ENCODE results near the gene DAD1. TPM values are rescaled to one million over a fixed set of nuclear protein-coding genes. Genes with fewer than 3 reads are reported as not detected.
"Not testable (repeated sequence)": the region's sequence is repeated elsewhere in the genome, so short reads cannot be mapped to it uniquely, and the experiment has no call there.

DAD1 gene
- total and polyA plus RNA-seq, 9 donors = 116 to 179 (median 143) TPM

DNA sequence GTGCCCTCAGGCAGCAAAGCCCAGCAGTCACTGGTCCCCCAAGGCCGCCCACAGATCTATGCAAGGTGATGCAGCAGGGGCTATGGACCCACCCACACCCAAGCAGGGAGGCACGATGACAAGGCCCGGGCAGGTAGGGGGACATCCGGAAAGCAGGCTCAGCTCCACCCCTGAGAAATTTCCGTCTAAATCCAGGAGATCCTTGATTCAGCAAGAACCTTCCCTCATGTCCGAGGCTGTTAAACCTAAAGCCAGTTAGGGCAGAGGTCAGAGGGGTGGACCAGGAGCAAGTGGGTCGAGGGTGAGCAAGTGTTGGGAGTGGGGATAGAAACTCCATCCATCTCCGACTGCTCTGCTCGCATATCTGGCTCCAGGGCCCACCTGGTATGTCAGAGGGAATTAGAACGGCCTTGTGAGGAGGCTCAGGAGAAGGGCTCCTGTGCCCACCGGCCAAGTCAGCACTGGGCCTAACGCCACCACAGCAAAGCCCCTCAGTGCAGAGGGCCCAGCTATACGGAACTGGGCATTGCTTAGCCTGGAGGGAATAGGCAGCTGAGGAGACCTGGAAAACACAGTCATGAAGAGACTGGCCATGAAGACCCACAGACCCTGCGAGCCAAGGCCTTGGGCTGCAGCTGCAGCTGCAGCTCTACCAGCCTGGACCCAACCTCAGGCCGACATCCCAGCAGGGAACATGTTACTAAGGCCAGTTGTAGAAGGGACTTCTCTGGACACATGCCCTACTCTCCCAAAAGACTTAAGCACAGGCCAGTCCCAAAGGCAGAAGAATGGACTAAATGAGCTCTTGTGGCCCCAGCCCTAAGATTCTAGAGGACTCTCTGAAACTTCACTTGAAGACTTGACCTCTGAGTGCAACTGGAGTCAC lies 34.3 kb downstream of the DAD1 start:
- no peaks in the 10 kb centered on the region for H3K9me3 ChIP-seq (replicated peaks; ENCODE audit: control insufficient read depth, low read depth, low read length)
- no peaks in the 10 kb centered on the region for H3K36me3 ChIP-seq (ENCODE audit: control insufficient read depth, insufficient read depth, low read length)
- peaks cover 30% of the 10 kb centered on the region for H3K4me1 ChIP-seq (ENCODE audit: control insufficient read depth, insufficient read depth, low read length)
- H3K4me3 ChIP-seq (ENCODE audit: low read length) = no peak overlapping the region
- no peaks in the 10 kb centered on the region for H3K27me3 ChIP-seq (ENCODE audit: control insufficient read depth, insufficient read depth, low read length)
- no peak for DNase-seq
- WGBS (ENCODE audit: insufficient coverage) = 88% methylated on average over 11 of the region's 15 CpGs
- no peak overlapping the region for H3K27ac ChIP-seq (ENCODE audit: low read length)

DNA sequence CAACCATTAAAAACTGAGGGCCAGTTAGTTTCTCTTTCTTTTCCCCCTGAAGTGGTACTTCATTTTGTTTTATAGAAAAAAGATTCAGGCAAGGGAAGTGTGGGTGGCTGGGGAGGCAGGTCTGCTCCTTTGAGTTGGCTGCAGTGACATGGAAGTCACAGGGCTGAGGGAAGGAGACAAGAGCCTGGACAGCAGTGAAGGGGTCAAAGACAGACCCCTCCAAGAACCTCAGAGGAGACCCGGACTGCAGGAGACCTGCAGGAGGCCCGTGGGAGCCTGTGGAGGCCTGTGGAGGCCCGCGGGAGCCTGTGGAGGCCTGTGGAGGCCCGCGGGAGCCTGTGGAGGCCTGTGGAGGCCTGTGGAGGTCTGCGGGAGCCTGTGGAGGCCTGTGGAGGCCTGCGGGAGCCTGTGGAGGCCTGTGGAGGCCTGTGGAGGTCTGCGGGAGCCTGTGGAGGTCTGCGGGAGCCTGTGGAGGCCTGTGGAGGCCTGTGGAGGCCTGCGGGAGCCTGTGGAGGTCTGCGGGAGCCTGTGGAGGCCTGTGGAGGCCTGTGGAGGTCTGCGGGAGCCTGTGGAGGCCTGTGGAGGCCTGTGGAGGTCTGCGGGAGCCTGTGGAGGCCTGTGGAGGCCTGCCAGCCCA lies 35.0 kb downstream of the DAD1 start:
- not testable (repeated sequence) for H3K9me3 ChIP-seq (replicated peaks; ENCODE audit: control insufficient read depth, low read depth, low read length); H3K27ac ChIP-seq (ENCODE audit: low read length); H3K36me3 ChIP-seq (ENCODE audit: control insufficient read depth, insufficient read depth, low read length); H3K27me3 ChIP-seq (ENCODE audit: control insufficient read depth, insufficient read depth, low read length); DNase-seq; H3K4me3 ChIP-seq (ENCODE audit: low read length)
- peaks cover 36% of the 10 kb centered on the region for H3K4me1 ChIP-seq (ENCODE audit: control insufficient read depth, insufficient read depth, low read length)
- 74% methylated on average over 5 of the region's 14 CpGs for WGBS (ENCODE audit: insufficient coverage)

DNA sequence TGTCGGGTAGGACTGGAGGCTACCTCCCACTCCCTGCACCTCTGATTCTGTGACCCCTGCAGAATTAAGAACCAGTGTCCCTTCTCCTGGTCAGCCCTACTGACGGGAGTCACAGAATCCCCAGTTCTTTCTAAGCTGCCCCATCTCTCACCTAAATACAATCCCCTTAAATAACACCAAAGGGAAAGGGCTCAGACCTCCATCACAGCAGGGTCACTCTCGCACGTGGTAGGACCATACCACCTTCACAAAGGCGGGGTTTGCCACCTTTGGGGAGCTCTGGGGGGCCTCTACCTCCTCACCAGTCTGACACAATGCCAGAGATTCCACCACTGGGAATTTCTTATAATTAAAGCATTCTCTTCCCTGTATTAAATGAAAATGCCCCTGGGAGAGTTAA lies 35.6 kb downstream of the DAD1 start:
- DNase-seq = no peak
- H3K27me3 ChIP-seq (ENCODE audit: control insufficient read depth, insufficient read depth, low read length) = no peaks in the 10 kb centered on the region
- no peaks in the 10 kb centered on the region for H3K36me3 ChIP-seq (ENCODE audit: control insufficient read depth, insufficient read depth, low read length)
- H3K4me1 ChIP-seq (ENCODE audit: control insufficient read depth, insufficient read depth, low read length) = peaks cover 36% of the 10 kb centered on the region
- no peaks in the 10 kb centered on the region for H3K9me3 ChIP-seq (replicated peaks; ENCODE audit: control insufficient read depth, low read depth, low read length)
- 72% methylated on average over 2 of the region's 5 CpGs for WGBS (ENCODE audit: insufficient coverage)
- H3K4me3 ChIP-seq (ENCODE audit: low read length) = no peak overlapping the region
- H3K27ac ChIP-seq (ENCODE audit: low read length) = no peak overlapping the region

DNA sequence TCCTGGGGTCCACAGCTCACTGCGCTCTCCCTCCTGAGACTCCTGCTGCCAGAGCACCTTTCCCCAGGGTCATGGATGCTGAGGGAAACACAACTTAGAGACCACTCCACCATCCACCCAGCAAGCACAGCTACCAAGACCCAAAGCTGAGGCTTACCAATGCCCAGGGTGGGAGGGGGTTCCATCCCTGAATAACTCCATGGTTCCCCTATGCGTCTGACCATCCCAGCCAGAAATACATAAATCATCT lies 36.3 kb downstream of the DAD1 start:
- Histone ChIP-seq H3K9me3 (replicated peaks; ENCODE audit: control insufficient read depth, low read depth, low read length) (no peaks in the 10 kb centered on the region), H3K4me1 (ENCODE audit: control insufficient read depth, insufficient read depth, low read length) (peaks cover 42% of the 10 kb centered on the region), H3K4me3 (ENCODE audit: low read length) (no peak overlapping the region), H3K27me3 (ENCODE audit: control insufficient read depth, insufficient read depth, low read length) (no peaks in the 10 kb centered on the region), H3K27ac (ENCODE audit: low read length) (no peak overlapping the region), H3K36me3 (ENCODE audit: control insufficient read depth, insufficient read depth, low read length) (no peaks in the 10 kb centered on the region)
- no CpG with 5 or more reads among the region's 2 CpGs for WGBS (ENCODE audit: insufficient coverage)
- DNase-seq = no peak

DNA sequence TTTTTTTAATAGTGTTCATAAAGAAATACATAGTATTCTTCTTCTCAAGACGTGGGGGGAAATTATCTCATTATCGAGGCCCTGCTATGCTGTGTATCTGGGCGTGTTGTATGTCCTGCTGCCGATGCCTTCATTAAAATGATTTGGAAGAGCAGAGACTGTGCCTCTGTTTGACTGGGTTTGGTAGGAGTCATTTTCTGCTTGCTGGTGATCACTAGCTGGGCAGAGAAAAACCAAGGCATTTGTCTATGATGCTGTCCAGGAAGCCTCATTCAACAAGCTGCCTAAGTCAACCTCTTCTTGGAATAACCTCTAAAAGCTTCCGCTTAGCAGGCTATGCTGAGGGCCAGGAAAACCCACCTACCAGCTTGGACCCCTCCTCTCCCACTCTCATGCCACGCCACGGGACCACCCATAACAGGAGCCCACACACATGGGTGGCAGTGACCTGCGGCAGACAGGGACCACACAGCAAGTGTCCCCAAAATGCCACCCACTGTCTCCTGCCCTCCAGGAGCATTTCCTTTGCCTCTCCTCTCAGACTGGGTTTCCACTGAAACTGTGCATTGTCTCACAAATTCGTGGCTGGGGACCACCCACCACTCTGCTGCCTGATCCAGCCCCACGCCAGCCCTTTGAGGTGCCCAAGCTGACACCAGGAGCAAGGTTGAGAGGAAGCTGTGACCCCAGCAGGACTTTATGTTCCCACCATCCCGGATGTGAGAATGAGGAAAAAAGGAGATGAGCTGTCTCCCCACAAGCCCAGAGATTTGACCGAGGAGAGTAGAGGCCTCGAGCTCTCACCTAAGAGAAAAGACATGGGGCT lies 36.8 kb downstream of the DAD1 start:
- no peaks in the 10 kb centered on the region for H3K36me3 ChIP-seq (ENCODE audit: control insufficient read depth, insufficient read depth, low read length)
- H3K27ac ChIP-seq (ENCODE audit: low read length) = no peak overlapping the region
- H3K4me3 ChIP-seq (ENCODE audit: low read length) = no peak overlapping the region
- no peaks in the 10 kb centered on the region for H3K9me3 ChIP-seq (replicated peaks; ENCODE audit: control insufficient read depth, low read depth, low read length)
- peaks cover 44% of the 10 kb centered on the region for H3K4me1 ChIP-seq (ENCODE audit: control insufficient read depth, insufficient read depth, low read length)
- no peak for DNase-seq
- no peaks in the 10 kb centered on the region for H3K27me3 ChIP-seq (ENCODE audit: control insufficient read depth, insufficient read depth, low read length)
- WGBS (ENCODE audit: insufficient coverage) = 89% methylated on average over 11 of the region's 13 CpGs

DNA sequence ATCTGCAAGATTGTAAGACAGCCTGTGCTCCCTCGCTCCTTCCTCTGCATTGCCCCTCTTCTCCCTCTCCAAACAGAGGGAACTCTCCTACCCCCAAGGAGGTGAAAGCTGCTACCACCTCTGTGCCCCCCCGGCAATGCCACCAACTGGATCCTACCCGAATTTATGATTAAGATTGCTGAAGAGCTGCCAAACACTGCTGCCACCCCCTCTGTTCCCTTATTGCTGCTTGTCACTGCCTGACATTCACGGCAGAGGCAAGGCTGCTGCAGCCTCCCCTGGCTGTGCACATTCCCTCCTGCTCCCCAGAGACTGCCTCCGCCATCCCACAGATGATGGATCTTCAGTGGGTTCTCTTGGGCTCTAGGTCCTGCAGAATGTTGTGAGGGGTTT lies 37.4 kb downstream of the DAD1 start:
- H3K9me3 ChIP-seq (replicated peaks; ENCODE audit: control insufficient read depth, low read depth, low read length) = no peaks in the 10 kb centered on the region
- 56% methylated on average over 4 of the region's 5 CpGs for WGBS (ENCODE audit: insufficient coverage)
- no peaks in the 10 kb centered on the region for H3K27me3 ChIP-seq (ENCODE audit: control insufficient read depth, insufficient read depth, low read length)
- DNase-seq = no peak
- no peaks in the 10 kb centered on the region for H3K36me3 ChIP-seq (ENCODE audit: control insufficient read depth, insufficient read depth, low read length)
- H3K4me1 ChIP-seq (ENCODE audit: control insufficient read depth, insufficient read depth, low read length) = peaks cover 45% of the 10 kb centered on the region
- H3K4me3 ChIP-seq (ENCODE audit: low read length) = no peak overlapping the region
- no peak overlapping the region for H3K27ac ChIP-seq (ENCODE audit: low read length)

DNA sequence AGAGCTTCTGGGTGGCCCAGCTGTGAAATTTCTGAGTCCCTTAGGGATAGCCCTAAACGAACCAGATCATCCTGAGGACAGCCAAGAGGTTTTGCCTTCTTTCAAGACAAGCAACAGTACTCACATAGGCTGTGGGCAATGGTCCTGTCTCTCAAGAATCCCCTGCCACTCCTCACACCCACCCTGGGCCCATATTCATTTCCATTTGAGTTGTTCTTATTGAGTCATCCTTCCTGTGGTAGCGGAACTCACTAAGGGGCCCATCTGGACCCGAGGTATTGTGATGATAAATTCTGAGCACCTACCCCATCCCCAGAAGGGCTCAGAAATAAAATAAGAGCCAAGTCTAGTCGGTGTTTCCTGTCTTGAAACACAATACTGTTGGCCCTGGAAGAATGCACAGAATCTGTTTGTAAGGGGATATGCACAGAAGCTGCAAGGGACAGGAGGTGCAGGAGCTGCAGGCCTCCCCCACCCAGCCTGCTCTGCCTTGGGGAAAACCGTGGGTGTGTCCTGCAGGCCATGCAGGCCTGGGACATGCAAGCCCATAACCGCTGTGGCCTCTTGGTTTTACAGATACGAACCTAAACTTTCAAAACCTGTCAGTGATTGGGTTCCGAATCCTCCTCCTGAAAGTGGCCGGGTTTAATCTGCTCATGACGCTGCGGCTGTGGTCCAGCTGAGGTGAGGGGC lies 38.9 kb downstream of the DAD1 start:
- Histone ChIP-seq H3K9me3 (replicated peaks; ENCODE audit: control insufficient read depth, low read depth, low read length) (no peaks in the 10 kb centered on the region), H3K36me3 (ENCODE audit: control insufficient read depth, insufficient read depth, low read length) (no peaks in the 10 kb centered on the region), H3K27ac (ENCODE audit: low read length) (peak overlapping the region; percentile 20), H3K4me1 (ENCODE audit: control insufficient read depth, insufficient read depth, low read length) (peaks cover 46% of the 10 kb centered on the region), H3K4me3 (ENCODE audit: low read length) (no peak overlapping the region), H3K27me3 (ENCODE audit: control insufficient read depth, insufficient read depth, low read length) (peaks cover 3% of the 10 kb centered on the region)
- peak; percentile 41 for DNase-seq
- 21% methylated on average over 4 of the region's 11 CpGs for WGBS (ENCODE audit: insufficient coverage)

DNA sequence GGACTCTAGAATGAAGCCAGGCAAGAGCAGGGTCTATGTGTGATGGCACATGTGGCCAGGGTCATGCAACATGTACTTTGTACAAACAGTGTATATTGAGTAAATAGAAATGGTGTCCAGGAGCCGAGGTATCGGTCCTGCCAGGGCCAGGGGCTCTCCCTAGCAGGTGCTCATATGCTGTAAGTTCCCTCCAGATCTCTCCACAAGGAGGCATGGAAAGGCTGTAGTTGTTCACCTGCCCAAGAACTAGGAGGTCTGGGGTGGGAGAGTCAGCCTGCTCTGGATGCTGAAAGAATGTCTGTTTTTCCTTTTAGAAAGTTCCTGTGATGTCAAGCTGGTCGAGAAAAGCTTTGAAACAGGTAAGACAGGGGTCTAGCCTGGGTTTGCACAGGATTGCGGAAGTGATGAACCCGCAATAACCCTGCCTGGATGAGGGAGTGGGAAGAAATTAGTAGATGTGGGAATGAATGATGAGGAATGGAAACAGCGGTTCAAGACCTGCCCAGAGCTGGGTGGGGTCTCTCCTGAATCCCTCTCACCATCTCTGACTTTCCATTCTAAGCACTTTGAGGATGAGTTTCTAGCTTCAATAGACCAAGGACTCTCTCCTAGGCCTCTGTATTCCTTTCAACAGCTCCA lies 39.6 kb downstream of the DAD1 start:
- Histone ChIP-seq H3K27me3 (ENCODE audit: control insufficient read depth, insufficient read depth, low read length) (peaks cover 3% of the 10 kb centered on the region), H3K9me3 (replicated peaks; ENCODE audit: control insufficient read depth, low read depth, low read length) (no peaks in the 10 kb centered on the region), H3K36me3 (ENCODE audit: control insufficient read depth, insufficient read depth, low read length) (no peaks in the 10 kb centered on the region), H3K27ac (ENCODE audit: low read length) (peak overlapping the region; percentile 20), H3K4me1 (ENCODE audit: control insufficient read depth, insufficient read depth, low read length) (peaks cover 46% of the 10 kb centered on the region), H3K4me3 (ENCODE audit: low read length) (no peak overlapping the region)
- 89% methylated on average over 3 of the region's 6 CpGs for WGBS (ENCODE audit: insufficient coverage)
- no peak for DNase-seq

DNA sequence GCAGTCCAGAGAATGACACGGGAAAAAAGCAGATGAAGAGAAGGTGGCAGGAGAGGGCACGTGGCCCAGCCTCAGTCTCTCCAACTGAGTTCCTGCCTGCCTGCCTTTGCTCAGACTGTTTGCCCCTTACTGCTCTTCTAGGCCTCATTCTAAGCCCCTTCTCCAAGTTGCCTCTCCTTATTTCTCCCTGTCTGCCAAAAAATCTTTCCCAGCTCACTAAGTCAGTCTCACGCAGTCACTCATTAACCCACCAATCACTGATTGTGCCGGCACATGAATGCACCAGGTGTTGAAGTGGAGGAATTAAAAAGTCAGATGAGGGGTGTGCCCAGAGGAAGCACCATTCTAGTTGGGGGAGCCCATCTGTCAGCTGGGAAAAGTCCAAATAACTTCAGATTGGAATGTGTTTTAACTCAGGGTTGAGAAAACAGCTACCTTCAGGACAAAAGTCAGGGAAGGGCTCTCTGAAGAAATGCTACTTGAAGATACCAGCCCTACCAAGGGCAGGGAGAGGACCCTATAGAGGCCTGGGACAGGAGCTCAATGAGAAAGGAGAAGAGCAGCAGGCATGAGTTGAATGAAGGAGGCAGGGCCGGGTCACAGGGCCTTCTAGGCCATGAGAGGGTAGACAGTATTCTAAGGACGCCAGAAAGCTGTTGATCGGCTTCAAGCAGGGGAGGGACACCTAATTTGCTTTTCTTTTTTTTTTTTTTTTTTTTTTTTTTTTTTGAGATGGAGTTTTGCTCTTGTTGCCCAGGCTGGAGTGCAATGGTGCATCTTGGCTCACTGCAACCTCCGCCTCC lies 40.9 kb downstream of the DAD1 start:
- no peak overlapping the region for H3K27ac ChIP-seq (ENCODE audit: low read length)
- WGBS (ENCODE audit: insufficient coverage) = 62% methylated on average over 2 of the region's 8 CpGs

More for the DNA sequence above, 40.9 kb downstream of the DAD1 start:
- Histone ChIP-seq H3K4me3 (ENCODE audit: low read length) (no peak overlapping the region), H3K36me3 (ENCODE audit: control insufficient read depth, insufficient read depth, low read length) (no peaks in the 10 kb centered on the region), H3K9me3 (replicated peaks; ENCODE audit: control insufficient read depth, low read depth, low read length) (no peaks in the 10 kb centered on the region), H3K4me1 (ENCODE audit: control insufficient read depth, insufficient read depth, low read length) (peaks cover 46% of the 10 kb centered on the region), H3K27me3 (ENCODE audit: control insufficient read depth, insufficient read depth, low read length) (peaks cover 3% of the 10 kb centered on the region)
- no peak for DNase-seq

Data from muscle of leg (tissue), 11 donors.